Trophoblast cell (in vitro differentiated cells and primary cell): ENCODE data around the gene WDR20.
A peak's percentile ranks its signal among the peaks of the same experiment; 100 is the strongest.

ENCODE experiments used
- DNase-seq, 2 donors: peaks; one replicate each; pipeline ENCODE4 v3.0.0-alpha.2; 2016
- H2AFZ ChIP-seq: 2 replicates; pipeline ENCODE4 v1.6.1; 2013; ENCODE audit warnings: low read length, moderate library complexity, mild to moderate bottlenecking; ENCODE audit not compliant: insufficient read depth, poor library complexity
- H2AK5ac ChIP-seq: 2 replicates; pipeline ENCODE4 v1.6.1; 2013; ENCODE audit warnings: mild to moderate bottlenecking, low read length
- H2BK120ac ChIP-seq: 2 replicates; pipeline ENCODE4 v1.6.1; 2013; ENCODE audit warnings: low read length, mild to moderate bottlenecking, moderate library complexity; ENCODE audit not compliant: insufficient read depth, poor library complexity
- H2BK12ac ChIP-seq: 2 replicates; pipeline ENCODE4 v1.6.1; 2013; ENCODE audit warnings: mild to moderate bottlenecking, low read length, moderate library complexity
- H2BK5ac ChIP-seq: 2 replicates; pipeline ENCODE4 v1.6.1; 2013; ENCODE audit warnings: low read length, low read depth, moderate library complexity, mild to moderate bottlenecking; ENCODE audit not compliant: poor library complexity
- H3K14ac ChIP-seq: 2 replicates; pipeline ENCODE4 v1.6.1; 2013; ENCODE audit warnings: mild to moderate bottlenecking, low read length
- H3K18ac ChIP-seq: 2 replicates; pipeline ENCODE4 v1.6.1; 2013; ENCODE audit warnings: mild to moderate bottlenecking, low read length
- H3K23ac ChIP-seq: 2 replicates; pipeline ENCODE4 v1.6.1; 2013; ENCODE audit warnings: low read length
- H3K27ac ChIP-seq: 2 replicates; pipeline ENCODE4 v1.5.1; 2013; ENCODE audit warnings: low read depth, mild to moderate bottlenecking, inconsistent platforms, low read length, moderate library complexity
- H3K27me3 ChIP-seq: 2 replicates; pipeline ENCODE4 v1.6.1; 2013; ENCODE audit warnings: inconsistent platforms, mild to moderate bottlenecking, low read length, moderate library complexity; ENCODE audit not compliant: insufficient read depth
- H3K36me3 ChIP-seq, 2 experiments: 1 replicate in 1 of 2; 2 replicates in 1 of 2; pipeline ENCODE4 v1.6.1; 2013; ENCODE audit warnings: low read length in 2 of 2, mild to moderate bottlenecking in 2 of 2, moderate library complexity in 1 of 2; ENCODE audit not compliant: insufficient read depth in 2 of 2, control insufficient read depth in 1 of 2
- H3K4ac ChIP-seq: 2 replicates; pipeline ENCODE4 v1.6.1; 2013; ENCODE audit warnings: low read depth, mild to moderate bottlenecking, low read length, moderate library complexity
- H3K4me1 ChIP-seq, 2 experiments: 1 replicate in 1 of 2; 2 replicates in 1 of 2; pipeline ENCODE4 v1.6.1; 2013; ENCODE audit warnings: low read length in 2 of 2, mild to moderate bottlenecking in 2 of 2, moderate library complexity in 1 of 2; ENCODE audit not compliant: insufficient read depth in 2 of 2, control insufficient read depth in 1 of 2
- H3K4me2 ChIP-seq: 2 replicates; pipeline ENCODE4 v1.6.1; 2013; ENCODE audit warnings: inconsistent platforms, mild to moderate bottlenecking, low read length, moderate library complexity
- H3K4me3 ChIP-seq: 2 replicates; pipeline ENCODE4 v1.5.1; 2013; ENCODE audit warnings: mild to moderate bottlenecking, low read depth, low read length, inconsistent platforms
- H3K79me1 ChIP-seq: one replicate; pipeline ENCODE4 v1.6.1; 2013; ENCODE audit warnings: low read length
- H3K79me2 ChIP-seq: 2 replicates; pipeline ENCODE4 v1.6.1; 2013; ENCODE audit warnings: low read length, mild to moderate bottlenecking; ENCODE audit not compliant: control insufficient read depth, insufficient read depth, poor library complexity
- H3K9ac ChIP-seq: 2 replicates; pipeline ENCODE4 v1.6.1; 2013; ENCODE audit warnings: mild to moderate bottlenecking, low read length
- H3K9me3 ChIP-seq: 2 replicates; pipeline ENCODE4 v1.6.1; 2013; ENCODE audit warnings: low read depth, mild to moderate bottlenecking, control low read depth, inconsistent platforms, low read length; ENCODE audit not compliant: insufficient read depth
- H4K12ac ChIP-seq: 2 replicates; pipeline ENCODE4 v1.6.1; 2013; ENCODE audit warnings: low read depth, mild to moderate bottlenecking, low read length, moderate library complexity
- H4K8ac ChIP-seq: 2 replicates; pipeline ENCODE4 v1.6.1; 2013; ENCODE audit warnings: low read depth, mild to moderate bottlenecking, low read length, moderate library complexity
- H4K91ac ChIP-seq: one replicate; pipeline ENCODE4 v1.6.1; 2013; ENCODE audit warnings: low read depth, mild to moderate bottlenecking, low read length, moderate library complexity
- WGBS: extraction: QIAGEN DNeasy Blood & Tissue Kit; methylation state at CpG from one replicate; pipeline ENCODE4 v1.1.7; 2013; ENCODE audit warnings: missing lambda C conversion rate; ENCODE audit not compliant: insufficient read length, insufficient coverage; ENCODE audit errors: extremely low coverage; 5-methylcytosine and 5-hydroxymethylcytosine counted together

WDR20 gene

GRCh38 chr14:102211240-102211639 is 71.5 kb downstream of the WDR20 start:
- Histone ChIP-seq H2AK5ac (no peak overlapping the region), H3K4me2 (no peak overlapping the region), H3K14ac (no peak overlapping the region), H2AFZ (no peak overlapping the region), H3K27ac (no peak overlapping the region), H3K9me3 (peaks cover 3% of the 10 kb centered on the region), H3K27me3 (no peaks in the 10 kb centered on the region), H2BK120ac (no peak overlapping the region), H4K91ac (no peak overlapping the region), H3K79me1 (no peaks in the 10 kb centered on the region), H3K4ac (no peak overlapping the region), H3K79me2 (no peaks in the 10 kb centered on the region), H3K4me3 (no peak overlapping the region), H2BK5ac (no peak overlapping the region), H3K9ac (no peak overlapping the region), H2BK12ac (no peak overlapping the region), H3K4me1 (no peaks in the 10 kb centered on the region), H4K12ac (no peak overlapping the region), H3K36me3 (peaks cover 37 to 38% of the 10 kb centered on the region in 2 experiments), H4K8ac (no peak overlapping the region), H3K18ac (no peak overlapping the region), H3K23ac (peak overlapping the region; percentile 64)
- no peak for DNase-seq
- no CpG with 5 or more reads among the region's 12 CpGs for WGBS

GRCh38 chr14:102212356-102212755 is 72.7 kb downstream of the WDR20 start:
- H3K9me3 ChIP-seq = peaks cover 1% of the 10 kb centered on the region
- H4K91ac ChIP-seq = no peak overlapping the region
- no peak overlapping the region for H2BK120ac ChIP-seq
- H3K14ac ChIP-seq = no peak overlapping the region
- no peak overlapping the region for H2BK5ac ChIP-seq
- H3K4me1 ChIP-seq = no peaks in the 10 kb centered on the region
- H3K79me2 ChIP-seq = no peaks in the 10 kb centered on the region
- H3K4me2 ChIP-seq = no peak overlapping the region
- H4K8ac ChIP-seq = no peak overlapping the region
- H3K4ac ChIP-seq = no peak overlapping the region
- H3K9ac ChIP-seq = no peak overlapping the region
- H2BK12ac ChIP-seq = no peak overlapping the region
- H3K36me3 ChIP-seq = peaks cover 36 to 40% of the 10 kb centered on the region in 2 experiments
- H3K27me3 ChIP-seq = no peaks in the 10 kb centered on the region
- no peak overlapping the region for H2AK5ac ChIP-seq
- H4K12ac ChIP-seq = no peak overlapping the region
- no peak overlapping the region for H2AFZ ChIP-seq
- no peak overlapping the region for H3K4me3 ChIP-seq
- no peaks in the 10 kb centered on the region for H3K79me1 ChIP-seq
- WGBS = no CpG with 5 or more reads among the region's 8 CpGs
- no peak overlapping the region for H3K23ac ChIP-seq
- no peak overlapping the region for H3K27ac ChIP-seq
- DNase-seq = no peak
- H3K18ac ChIP-seq = no peak overlapping the region

GRCh38 chr14:102212845-102213244 is 73.1 kb downstream of the WDR20 start:
- no peaks in the 10 kb centered on the region for H3K79me1 ChIP-seq
- H3K4ac ChIP-seq = peak overlapping the region; percentile 6
- no peak overlapping the region for H2BK120ac ChIP-seq
- H4K8ac ChIP-seq = no peak overlapping the region
- H2AFZ ChIP-seq = no peak overlapping the region
- no peak overlapping the region for H2AK5ac ChIP-seq
- no peaks in the 10 kb centered on the region for H3K27me3 ChIP-seq
- H4K12ac ChIP-seq = no peak overlapping the region
- no peak overlapping the region for H3K14ac ChIP-seq
- H3K23ac ChIP-seq = no peak overlapping the region
- H3K27ac ChIP-seq = no peak overlapping the region
- no peaks in the 10 kb centered on the region for H3K79me2 ChIP-seq
- no peak overlapping the region for H3K9ac ChIP-seq
- no peaks in the 10 kb centered on the region for H3K9me3 ChIP-seq
- peaks cover 37 to 39% of the 10 kb centered on the region in 2 experiments for H3K36me3 ChIP-seq
- no peaks in the 10 kb centered on the region for H3K4me1 ChIP-seq
- H2BK5ac ChIP-seq = no peak overlapping the region
- WGBS = no CpG with 5 or more reads among the region's 10 CpGs
- H3K4me2 ChIP-seq = no peak overlapping the region
- H2BK12ac ChIP-seq = no peak overlapping the region
- H3K18ac ChIP-seq = no peak overlapping the region
- no peak for DNase-seq
- H3K4me3 ChIP-seq = no peak overlapping the region
- H4K91ac ChIP-seq = no peak overlapping the region

DNA sequence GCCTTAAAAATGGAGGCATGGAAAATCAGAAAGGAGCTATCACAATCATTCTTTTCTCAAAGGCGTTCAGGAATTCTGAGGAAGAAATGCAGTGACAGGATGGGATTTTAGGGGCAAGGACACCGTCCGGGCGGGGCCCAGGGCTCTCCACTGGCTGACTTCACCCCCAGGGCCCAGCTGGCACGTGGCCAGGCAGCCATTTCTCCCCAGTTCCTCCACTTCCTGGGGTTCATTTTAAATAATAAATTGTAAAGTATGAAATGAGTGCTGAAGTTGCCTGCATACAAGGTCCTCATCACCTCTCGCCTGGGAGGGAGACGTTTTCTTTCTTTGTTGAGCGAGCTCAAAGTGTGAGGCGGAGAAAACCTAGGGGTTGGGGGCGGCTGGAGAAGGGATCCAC is 73.8 kb downstream of the WDR20 start:
- Histone ChIP-seq H3K14ac (no peak overlapping the region), H4K91ac (no peak overlapping the region), H4K8ac (no peak overlapping the region), H3K4me3 (no peak overlapping the region), H2BK120ac (no peak overlapping the region), H2BK5ac (no peak overlapping the region), H2AK5ac (no peak overlapping the region), H3K4ac (no peak overlapping the region), H3K4me2 (no peak overlapping the region), H3K36me3 (peaks cover 35% of the 10 kb centered on the region in 2 experiments), H3K18ac (no peak overlapping the region), H2BK12ac (no peak overlapping the region), H3K27ac (no peak overlapping the region), H3K9ac (no peak overlapping the region), H2AFZ (no peak overlapping the region), H3K79me2 (no peaks in the 10 kb centered on the region), H3K27me3 (no peaks in the 10 kb centered on the region), H3K9me3 (no peaks in the 10 kb centered on the region), H3K4me1 (no peaks in the 10 kb centered on the region), H3K23ac (no peak overlapping the region), H4K12ac (no peak overlapping the region), H3K79me1 (no peaks in the 10 kb centered on the region)
- DNase-seq = no peak
- WGBS = no CpG with 5 or more reads among the region's 10 CpGs
